Endometrial microvascular endothelial cells (primary cell): Measurements from ENCODE around the gene LGALS7. TPM values are rescaled to one million over a fixed set of nuclear protein-coding genes. Genes with fewer than 3 reads are reported as not detected.
"Not testable (repeated sequence)": the region's sequence is repeated elsewhere in the genome, so short reads cannot be mapped to it uniquely, and the experiment has no call there.

Experiments used
- in situ Hi-C: cut with HindIII; loops from 2 replicates; pipeline ENCODE4 v1.10.0; 2017; ENCODE audit warnings: low sequenced_read_pairs, low pct_unique_long_range_greater_than_20kb; ENCODE audit errors: inconsistent ontology term
- total RNA-seq: library from RNA; depleted of rRNA; stranded (reverse); fragments of >200 nt; gene quantifications from one replicate; pipeline ENCODE4 v1.2.3, GENCODE V29; 2015; ENCODE audit errors: inconsistent ontology term

LGALS7 gene
- not detected for total RNA-seq

- in situ Hi-C loops = no loop called here
These were observed at the start of gene LGALS7 for GRCh38 chr19:38773469-38774177. TSS of gene LGALS7 (minus strand) at chr19:38773517. CDS start at chr19:38773492, 25 bp downstream.

- in situ Hi-C loops = not testable (repeated sequence)
These were observed 48.0 kb upstream of the LGALS7 start for GRCh38 chr19:38821230-38821825.

- in situ Hi-C loops = no loop called here
These were observed 46.1 kb upstream of the LGALS7 start for GRCh38 chr19:38819231-38819920.

GRCh38 chr19:38817081-38817480, 43.8 kb upstream of the LGALS7 start:
- in situ Hi-C loops = no loop called here

GRCh38 chr19:38816131-38816750, 42.9 kb upstream of the LGALS7 start:
- in situ Hi-C loops = no loop called here

- in situ Hi-C loops = no loop called here
These were observed 42.0 kb upstream of the LGALS7 start for GRCh38 chr19:38815059-38816001.

GRCh38 chr19:38813932-38814331, 40.6 kb upstream of the LGALS7 start:
- in situ Hi-C loops = not testable (repeated sequence)

- in situ Hi-C loops = no loop called here
These were observed 40.0 kb upstream of the LGALS7 start for GRCh38 chr19:38813323-38813722.

- in situ Hi-C loops = no loop called here
These were observed 39.6 kb upstream of the LGALS7 start, which contains the start of gene LGALS4 for GRCh38 chr19:38812841-38813320. TSS of gene LGALS4 (minus strand) at chr19:38812945. CDS start at chr19:38812886, 59 bp downstream.

GRCh38 chr19:38812009-38812840, 38.9 kb upstream of the LGALS7 start:
- in situ Hi-C loops = no loop called here

- in situ Hi-C loops = no loop called here
These were observed 36.4 kb upstream of the LGALS7 start for GRCh38 chr19:38809592-38810252.

- in situ Hi-C loops = no loop called here
These were observed 35.4 kb upstream of the LGALS7 start for GRCh38 chr19:38808741-38809140.

GRCh38 chr19:38807374-38808098, 34.2 kb upstream of the LGALS7 start:
- in situ Hi-C loops = not testable (repeated sequence)

- in situ Hi-C loops = no loop called here
These were observed 33.1 kb upstream of the LGALS7 start for GRCh38 chr19:38806371-38806770.

GRCh38 chr19:38805180-38805579, 31.9 kb upstream of the LGALS7 start:
- in situ Hi-C loops = no loop called here

GRCh38 chr19:38803543-38803942, 30.2 kb upstream of the LGALS7 start:
- in situ Hi-C loops = no loop called here
